ENCODE measurements around the gene TRIM65.

The TRIM65 gene

GRCh38 chr17:75842411-75842810 is 54.3 kb downstream of the TRIM65 start:
- DNase-seq (ENCODE audit: low spot score) = no peak

GRCh38 chr17:75840799-75841164 is 56.0 kb downstream of the TRIM65 start:
- no peak for DNase-seq (ENCODE audit: low spot score)
- TF ChIP-seq CTCF (IDR thresholded peaks at IDR 0.05; ENCODE audit: extremely low read depth, missing control alignments) = no peak

More at GRCh38 chr17:75842411-75842810, 54.3 kb downstream of the TRIM65 start:
- TF ChIP-seq CTCF (IDR thresholded peaks at IDR 0.05; ENCODE audit: extremely low read depth, missing control alignments) = no peak

- no peak for TF ChIP-seq CTCF (IDR thresholded peaks at IDR 0.05; ENCODE audit: extremely low read depth, missing control alignments)
- DNase-seq (ENCODE audit: low spot score) = no peak
Observed at GRCh38 chr17:75839942-75840798, 56.6 kb downstream of the TRIM65 start.

Data from GM20000 (cell line).